ENCODE data around the gene PDLIM3. TPM values are rescaled to one million over a fixed set of nuclear protein-coding genes. Genes with fewer than 3 reads are reported as not detected.

Gene PDLIM3
- total RNA-seq, 1 experiment from 2014 or later: 6.2 TPM

DNA sequence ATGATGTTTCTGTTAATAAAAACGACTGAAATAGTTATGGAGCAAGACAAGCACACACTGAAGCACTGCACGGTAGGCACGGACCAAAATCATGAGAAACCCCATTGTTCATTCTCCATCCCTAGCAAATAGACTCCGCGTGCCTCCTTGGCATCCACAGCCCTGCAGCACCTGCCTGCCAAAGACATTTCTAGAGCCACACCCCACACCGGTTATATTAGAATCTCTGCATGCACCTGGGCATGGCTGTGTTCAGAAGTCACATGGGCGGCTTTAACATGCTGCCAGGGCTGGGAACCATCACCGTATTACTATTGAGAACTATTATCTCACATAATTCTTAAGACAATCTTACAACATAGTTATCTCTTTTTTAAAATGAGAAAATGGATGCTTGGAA, 5.9 kb downstream of the PDLIM3 start:
- ATAC-seq: no peak
- CTCF ChIA-PET: interaction anchor here (0.6 kb wide), 1 partner anchor 67 kb away, joined by 3 read pairs; no protein-coding TSS in a partner anchor
- no peaks in the 10 kb centered on the region for H3K4me1 Mint-ChIP-seq
- TF ChIP-seq, protein P1, sequence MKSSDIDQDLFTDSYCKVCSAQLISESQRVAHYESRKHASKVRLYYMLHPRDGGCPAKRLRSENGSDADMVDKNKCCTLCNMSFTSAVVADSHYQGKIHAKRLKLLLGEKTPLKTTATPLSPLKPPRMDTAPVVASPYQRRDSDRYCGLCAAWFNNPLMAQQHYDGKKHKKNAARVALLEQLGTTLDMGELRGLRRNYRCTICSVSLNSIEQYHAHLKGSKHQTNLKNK (CRISPR knock-in tag; IDR thresholded peaks at IDR 0.05): no peak
- TF ChIP-seq, protein P2, sequence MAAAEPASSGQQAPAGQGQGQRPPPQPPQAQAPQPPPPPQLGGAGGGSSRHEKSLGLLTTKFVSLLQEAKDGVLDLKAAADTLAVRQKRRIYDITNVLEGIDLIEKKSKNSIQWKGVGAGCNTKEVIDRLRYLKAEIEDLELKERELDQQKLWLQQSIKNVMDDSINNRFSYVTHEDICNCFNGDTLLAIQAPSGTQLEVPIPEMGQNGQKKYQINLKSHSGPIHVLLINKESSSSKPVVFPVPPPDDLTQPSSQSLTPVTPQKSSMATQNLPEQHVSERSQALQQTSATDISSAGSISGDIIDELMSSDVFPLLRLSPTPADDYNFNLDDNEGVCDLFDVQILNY (CRISPR knock-in tag; IDR thresholded peaks at IDR 0.05): no peak
- TF ChIP-seq, protein P3, sequence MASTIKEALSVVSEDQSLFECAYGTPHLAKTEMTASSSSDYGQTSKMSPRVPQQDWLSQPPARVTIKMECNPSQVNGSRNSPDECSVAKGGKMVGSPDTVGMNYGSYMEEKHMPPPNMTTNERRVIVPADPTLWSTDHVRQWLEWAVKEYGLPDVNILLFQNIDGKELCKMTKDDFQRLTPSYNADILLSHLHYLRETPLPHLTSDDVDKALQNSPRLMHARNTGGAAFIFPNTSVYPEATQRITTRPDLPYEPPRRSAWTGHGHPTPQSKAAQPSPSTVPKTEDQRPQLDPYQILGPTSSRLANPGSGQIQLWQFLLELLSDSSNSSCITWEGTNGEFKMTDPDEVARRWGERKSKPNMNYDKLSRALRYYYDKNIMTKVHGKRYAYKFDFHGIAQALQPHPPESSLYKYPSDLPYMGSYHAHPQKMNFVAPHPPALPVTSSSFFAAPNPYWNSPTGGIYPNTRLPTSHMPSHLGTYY (CRISPR knock-in tag; IDR thresholded peaks at IDR 0.05): no peak
- TF ChIP-seq, protein P4, sequence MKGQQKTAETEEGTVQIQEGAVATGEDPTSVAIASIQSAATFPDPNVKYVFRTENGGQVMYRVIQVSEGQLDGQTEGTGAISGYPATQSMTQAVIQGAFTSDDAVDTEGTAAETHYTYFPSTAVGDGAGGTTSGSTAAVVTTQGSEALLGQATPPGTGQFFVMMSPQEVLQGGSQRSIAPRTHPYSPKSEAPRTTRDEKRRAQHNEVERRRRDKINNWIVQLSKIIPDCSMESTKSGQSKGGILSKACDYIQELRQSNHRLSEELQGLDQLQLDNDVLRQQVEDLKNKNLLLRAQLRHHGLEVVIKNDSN (CRISPR knock-in tag; IDR thresholded peaks at IDR 0.05): no peak
- TF ChIP-seq CREM (CRISPR knock-in tag; IDR thresholded peaks at IDR 0.05) (no peak), TP53 (CRISPR knock-in tag; IDR thresholded peaks at IDR 0.05) (no peak), FOXK1 (CRISPR knock-in tag; IDR thresholded peaks at IDR 0.05) (no peak), TEAD4 (CRISPR knock-in tag; IDR thresholded peaks at IDR 0.05) (no peak), ZNF671 (CRISPR knock-in tag; IDR thresholded peaks at IDR 0.05) (no peak), OVOL2 (CRISPR knock-in tag; IDR thresholded peaks at IDR 0.05; ENCODE audit: borderline replicate concordance) (no peak), SOX15 (CRISPR knock-in tag; IDR thresholded peaks at IDR 0.05) (no peak), ZNF423 (CRISPR knock-in tag; IDR thresholded peaks at IDR 0.05) (no peak), JAZF1 (CRISPR knock-in tag; IDR thresholded peaks at IDR 0.05) (no peak)
- TF ChIP-seq, protein P5, sequence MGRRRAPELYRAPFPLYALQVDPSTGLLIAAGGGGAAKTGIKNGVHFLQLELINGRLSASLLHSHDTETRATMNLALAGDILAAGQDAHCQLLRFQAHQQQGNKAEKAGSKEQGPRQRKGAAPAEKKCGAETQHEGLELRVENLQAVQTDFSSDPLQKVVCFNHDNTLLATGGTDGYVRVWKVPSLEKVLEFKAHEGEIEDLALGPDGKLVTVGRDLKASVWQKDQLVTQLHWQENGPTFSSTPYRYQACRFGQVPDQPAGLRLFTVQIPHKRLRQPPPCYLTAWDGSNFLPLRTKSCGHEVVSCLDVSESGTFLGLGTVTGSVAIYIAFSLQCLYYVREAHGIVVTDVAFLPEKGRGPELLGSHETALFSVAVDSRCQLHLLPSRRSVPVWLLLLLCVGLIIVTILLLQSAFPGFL (CRISPR knock-in tag; IDR thresholded peaks at IDR 0.05; ENCODE audit: borderline replicate concordance): no peak
- TF ChIP-seq, protein P6, sequence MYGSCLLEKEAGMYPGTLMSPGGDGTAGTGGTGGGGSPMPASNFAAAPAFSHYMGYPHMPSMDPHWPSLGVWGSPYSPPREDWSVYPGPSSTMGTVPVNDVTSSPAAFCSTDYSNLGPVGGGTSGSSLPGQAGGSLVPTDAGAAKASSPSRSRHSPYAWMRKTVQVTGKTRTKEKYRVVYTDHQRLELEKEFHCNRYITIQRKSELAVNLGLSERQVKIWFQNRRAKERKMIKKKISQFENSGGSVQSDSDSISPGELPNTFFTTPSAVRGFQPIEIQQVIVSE (CRISPR knock-in tag; IDR thresholded peaks at IDR 0.05; ENCODE audit: borderline replicate concordance): no peak
- TF ChIP-seq, protein P7, sequence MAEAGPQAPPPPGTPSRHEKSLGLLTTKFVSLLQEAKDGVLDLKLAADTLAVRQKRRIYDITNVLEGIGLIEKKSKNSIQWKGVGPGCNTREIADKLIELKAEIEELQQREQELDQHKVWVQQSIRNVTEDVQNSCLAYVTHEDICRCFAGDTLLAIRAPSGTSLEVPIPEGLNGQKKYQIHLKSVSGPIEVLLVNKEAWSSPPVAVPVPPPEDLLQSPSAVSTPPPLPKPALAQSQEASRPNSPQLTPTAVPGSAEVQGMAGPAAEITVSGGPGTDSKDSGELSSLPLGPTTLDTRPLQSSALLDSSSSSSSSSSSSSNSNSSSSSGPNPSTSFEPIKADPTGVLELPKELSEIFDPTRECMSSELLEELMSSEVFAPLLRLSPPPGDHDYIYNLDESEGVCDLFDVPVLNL (CRISPR knock-in tag; IDR thresholded peaks at IDR 0.05; ENCODE audit: borderline replicate concordance, low read depth): no peak
- TF ChIP-seq, protein P8, sequence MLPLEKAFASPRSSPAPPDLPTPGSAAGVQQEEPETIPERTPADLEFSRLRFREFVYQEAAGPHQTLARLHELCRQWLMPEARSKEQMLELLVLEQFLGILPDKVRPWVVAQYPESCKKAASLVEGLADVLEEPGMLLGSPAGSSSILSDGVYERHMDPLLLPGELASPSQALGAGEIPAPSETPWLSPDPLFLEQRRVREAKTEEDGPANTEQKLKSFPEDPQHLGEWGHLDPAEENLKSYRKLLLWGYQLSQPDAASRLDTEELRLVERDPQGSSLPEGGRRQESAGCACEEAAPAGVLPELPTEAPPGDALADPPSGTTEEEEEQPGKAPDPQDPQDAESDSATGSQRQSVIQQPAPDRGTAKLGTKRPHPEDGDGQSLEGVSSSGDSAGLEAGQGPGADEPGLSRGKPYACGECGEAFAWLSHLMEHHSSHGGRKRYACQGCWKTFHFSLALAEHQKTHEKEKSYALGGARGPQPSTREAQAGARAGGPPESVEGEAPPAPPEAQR (CRISPR knock-in tag; IDR thresholded peaks at IDR 0.05): no peak
- TF ChIP-seq, protein P9, sequence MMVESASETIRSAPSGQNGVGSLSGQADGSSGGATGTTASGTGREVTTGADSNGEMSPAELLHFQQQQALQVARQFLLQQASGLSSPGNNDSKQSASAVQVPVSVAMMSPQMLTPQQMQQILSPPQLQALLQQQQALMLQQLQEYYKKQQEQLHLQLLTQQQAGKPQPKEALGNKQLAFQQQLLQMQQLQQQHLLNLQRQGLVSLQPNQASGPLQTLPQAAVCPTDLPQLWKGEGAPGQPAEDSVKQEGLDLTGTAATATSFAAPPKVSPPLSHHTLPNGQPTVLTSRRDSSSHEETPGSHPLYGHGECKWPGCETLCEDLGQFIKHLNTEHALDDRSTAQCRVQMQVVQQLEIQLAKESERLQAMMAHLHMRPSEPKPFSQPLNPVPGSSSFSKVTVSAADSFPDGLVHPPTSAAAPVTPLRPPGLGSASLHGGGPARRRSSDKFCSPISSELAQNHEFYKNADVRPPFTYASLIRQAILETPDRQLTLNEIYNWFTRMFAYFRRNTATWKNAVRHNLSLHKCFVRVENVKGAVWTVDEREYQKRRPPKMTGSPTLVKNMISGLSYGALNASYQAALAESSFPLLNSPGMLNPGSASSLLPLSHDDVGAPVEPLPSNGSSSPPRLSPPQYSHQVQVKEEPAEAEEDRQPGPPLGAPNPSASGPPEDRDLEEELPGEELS (CRISPR knock-in tag; IDR thresholded peaks at IDR 0.05): no peak
- peaks cover 9% of the 10 kb centered on the region for H3K9me3 Mint-ChIP-seq
- H3K27ac Mint-ChIP-seq: no peak overlapping the region
- POLR2A ChIA-PET: no interaction called here
- H3K27me3 Mint-ChIP-seq (ENCODE audit: low read depth): peaks cover 14% of the 10 kb centered on the region
- no peak overlapping the region for H3K4me3 Mint-ChIP-seq
- DNase-seq (ENCODE audit: low spot score): no peak
- H3K36me3 Mint-ChIP-seq: no peaks in the 10 kb centered on the region

Data from WTC11 (cell line).